ENCODE data around the gene POLR3H.

Gene POLR3H

GRCh38 chr22:41504397-41504796 lies 39.9 kb downstream of the POLR3H start:
- FAIRE-seq (no peak), DNase-seq (ENCODE audit: insufficient read length, low spot score) (no peak)
- TF ChIP-seq CTCF (IDR thresholded peaks at IDR 0.05; ENCODE audit: insufficient read depth, missing control alignments), result no peak

GRCh38 chr22:41501209-41501608 lies 43.1 kb downstream of the POLR3H start:
- FAIRE-seq (no peak), DNase-seq (ENCODE audit: insufficient read length, low spot score) (no peak)
- peak; percentile 63 for TF ChIP-seq CTCF (IDR thresholded peaks at IDR 0.05; ENCODE audit: insufficient read depth, missing control alignments)

- no peak for TF ChIP-seq CTCF (IDR thresholded peaks at IDR 0.05; ENCODE audit: insufficient read depth, missing control alignments)
- no peak for DNase-seq (ENCODE audit: insufficient read length, low spot score)
- no peak for FAIRE-seq
These were observed 44.0 kb downstream of the POLR3H start for GRCh38 chr22:41500303-41500702.

GRCh38 chr22:41499624-41500280 lies 44.5 kb downstream of the POLR3H start:
- FAIRE-seq (no peak), DNase-seq (ENCODE audit: insufficient read length, low spot score) (no peak)
- TF ChIP-seq CTCF (IDR thresholded peaks at IDR 0.05; ENCODE audit: insufficient read depth, missing control alignments), result no peak

GRCh38 chr22:41498303-41498835 lies 45.9 kb downstream of the POLR3H start:
- TF ChIP-seq CTCF (IDR thresholded peaks at IDR 0.05; ENCODE audit: insufficient read depth, missing control alignments), result no peak
- no peak for FAIRE-seq

GRCh38 chr22:41491374-41492100 lies 52.7 kb downstream of the POLR3H start:
- TF ChIP-seq CTCF (IDR thresholded peaks at IDR 0.05; ENCODE audit: insufficient read depth, missing control alignments), result no peak
- no peak for DNase-seq (ENCODE audit: insufficient read length, low spot score)
- no peak for FAIRE-seq

More at GRCh38 chr22:41498303-41498835, 45.9 kb downstream of the POLR3H start:
- DNase-seq (ENCODE audit: insufficient read length, low spot score), result no peak

Measured in D721Med (cell line).